GM12892 (cell line): ENCODE data around the gene STAU1.
"Not testable (repeated sequence)": the region's sequence is repeated elsewhere in the genome, so short reads cannot be mapped to it uniquely, and the experiment has no call there.

Source experiments
- POLR2AphosphoS5 ChIP-seq: IDR thresholded peaks from 2 replicates; pipeline ENCODE4 v1.6.1; 2011; ENCODE audit warnings: low read depth, low read length, control low read depth
- TAF1 ChIP-seq: IDR thresholded peaks from 2 replicates; pipeline ENCODE4 v1.6.1; 2011; ENCODE audit warnings: low read depth, mild to moderate bottlenecking, control low read depth, low read length, borderline replicate concordance

DNA sequence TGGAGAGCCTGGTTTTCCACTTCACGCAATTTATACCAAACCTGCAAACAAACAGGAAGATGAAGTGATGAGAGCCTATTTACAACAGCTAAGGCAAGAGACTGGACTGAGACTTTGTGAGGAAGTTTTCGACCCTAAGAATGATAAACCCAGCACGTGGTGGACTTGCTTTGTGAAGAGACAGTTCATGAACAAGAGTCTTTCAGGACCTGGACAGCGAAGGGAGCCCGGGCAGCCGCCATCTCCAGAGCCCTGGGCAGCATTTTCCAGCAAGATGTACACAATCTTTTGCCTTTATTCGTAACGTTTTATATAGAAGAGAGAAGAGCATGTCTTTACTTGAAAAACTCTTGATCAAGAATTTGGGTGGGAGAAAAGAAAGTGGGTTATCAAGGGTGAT, 53.3 kb downstream of the STAU1 start:
- TF ChIP-seq POLR2AphosphoS5, TAF1: not testable (repeated sequence)
